HEK293T (cell line): ENCODE measurements around the gene KDM8.

Experiments
- BHLHE40 ChIP-seq: fragments of 450-650 bp; IDR thresholded peaks from 2 replicates; pipeline ENCODE4 v1.6.1; 2016; ENCODE audit warnings: mild to moderate bottlenecking, moderate library complexity, borderline replicate concordance
- FOXA1 ChIP-seq: fragments of 450-650 bp; IDR thresholded peaks from 2 replicates; pipeline ENCODE4 v1.6.1; 2016; ENCODE audit warnings: mild to moderate bottlenecking
- NFRKB ChIP-seq: fragments of 450-650 bp; IDR thresholded peaks from 2 replicates; pipeline ENCODE4 v1.6.1; 2016; ENCODE audit warnings: mild to moderate bottlenecking, moderate library complexity
- SP1 ChIP-seq: fragments of 450-650 bp; IDR thresholded peaks from 2 replicates; pipeline ENCODE4 v1.6.1; 2017

DNA sequence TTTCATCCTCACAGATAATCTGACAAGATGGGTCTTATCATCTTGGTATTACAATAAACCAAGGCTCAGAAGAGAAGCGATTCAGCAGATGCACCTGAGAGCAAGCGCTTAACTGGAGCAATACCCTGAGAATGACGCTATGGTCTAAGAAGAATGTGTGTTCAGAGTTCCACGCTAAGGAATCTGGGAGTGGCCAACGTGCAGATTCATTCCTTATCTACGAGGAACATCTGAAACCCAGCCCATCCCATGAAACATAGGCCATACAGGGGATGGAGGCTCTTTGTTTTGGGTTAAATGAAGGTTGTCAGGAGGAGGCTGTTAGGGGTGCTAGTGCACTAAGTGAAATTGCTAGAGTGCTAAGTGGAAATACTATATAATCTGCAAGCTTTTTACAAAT, 28.5 kb upstream of the KDM8 start:
- TF ChIP-seq FOXA1 (no peak), NFRKB (no peak), SP1 (no peak), BHLHE40 (no peak)
